Erythroblast (primary cell): ENCODE measurements around the gene SNED1.

Source experiments
- GATA1 ChIP-seq: IDR thresholded peaks from 2 replicates; pipeline ENCODE4 v1.6.1; 2011; ENCODE audit warnings: low read depth, mild to moderate bottlenecking, control low read depth, low read length, moderate library complexity
- POLR2A ChIP-seq: IDR thresholded peaks from 2 replicates; pipeline ENCODE4 v1.6.1; 2011; ENCODE audit warnings: mild to moderate bottlenecking, low read length

DNA sequence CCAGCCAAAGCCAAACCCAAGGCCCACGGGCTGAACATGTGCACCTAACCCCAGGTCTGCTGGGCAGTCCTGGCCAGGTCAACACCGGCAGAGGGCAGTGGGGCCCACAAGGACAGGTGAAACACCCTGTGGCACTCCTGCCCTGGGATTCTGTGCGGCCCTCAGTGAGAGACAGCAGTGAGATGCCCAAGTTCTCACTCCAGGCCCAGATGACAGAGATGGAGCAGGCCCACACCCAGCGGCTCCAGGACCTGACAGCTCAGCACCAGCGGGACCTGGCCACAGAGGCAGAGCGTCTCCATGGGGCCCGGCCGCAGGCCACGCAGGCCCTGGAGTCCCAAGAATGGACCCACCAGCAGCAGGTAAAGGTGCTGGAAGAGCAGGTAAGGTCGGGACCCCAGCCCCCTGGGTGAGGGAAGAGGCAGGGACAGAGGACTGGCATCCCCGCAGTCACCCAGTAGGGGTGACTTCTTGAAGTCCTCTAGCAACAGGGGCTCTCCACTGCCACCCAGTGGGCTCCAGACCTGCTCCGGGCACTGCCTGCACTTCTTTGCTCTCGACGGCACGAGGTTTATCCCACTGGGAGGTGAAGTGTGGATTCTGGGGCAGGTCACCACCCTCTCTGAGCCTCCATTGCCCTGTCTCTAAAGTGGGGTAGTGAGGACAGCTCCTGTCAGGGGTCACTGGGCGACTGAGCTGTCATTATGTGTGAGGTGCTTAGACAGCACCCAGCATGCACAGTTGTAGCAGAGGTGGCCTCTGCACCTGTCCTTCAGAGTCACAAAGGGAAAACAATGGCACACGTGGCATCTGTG is 8.8 kb upstream of the SNED1 start:
- TF ChIP-seq POLR2A (no peak), GATA1 (no peak)
